Raji (cell line): ENCODE data around the gene FKBP2.

Source experiments
- POLR2A ChIP-seq: IDR thresholded peaks from 2 replicates; pipeline ENCODE4 v1.6.1; 2011; ENCODE audit warnings: low read depth, low read length, control low read depth; ENCODE audit not compliant: insufficient read depth

FKBP2 gene

GRCh38 chr11:64226507-64227051 is 14.3 kb upstream of the FKBP2 start:
- peak; percentile 67 for TF ChIP-seq POLR2A

GRCh38 chr11:64227405-64227956 is 13.4 kb upstream of the FKBP2 start:
- no peak for TF ChIP-seq POLR2A

- TF ChIP-seq POLR2A, result 0 out of 2 replicates have a peak, but pooled peaks have one; percentile 18
Observed at GRCh38 chr11:64229090-64229743, 11.7 kb upstream of the FKBP2 start.

- no peak for TF ChIP-seq POLR2A
Observed at GRCh38 chr11:64229744-64230170, 11.1 kb upstream of the FKBP2 start.

GRCh38 chr11:64230171-64230984 is 10.5 kb upstream of the FKBP2 start, which contains the start of gene DNAJC4:
Gene DNAJC4 (plus strand): TSS chr11:64230548. CDS start chr11:64230855, 307 bp downstream.
- TF ChIP-seq POLR2A, result peak; percentile 74

GRCh38 chr11:64230985-64231365 is 9.9 kb upstream of the FKBP2 start:
- no peak for TF ChIP-seq POLR2A

- TF ChIP-seq POLR2A, result no peak
Observed at GRCh38 chr11:64231546-64231945, 9.3 kb upstream of the FKBP2 start.

GRCh38 chr11:64232182-64232966 is 8.5 kb upstream of the FKBP2 start:
- peak; percentile 37; the same call in 1 of the 2 replicates for TF ChIP-seq POLR2A

- TF ChIP-seq POLR2A, result no peak
Observed at GRCh38 chr11:64232967-64233315, 8.0 kb upstream of the FKBP2 start.

DNA sequence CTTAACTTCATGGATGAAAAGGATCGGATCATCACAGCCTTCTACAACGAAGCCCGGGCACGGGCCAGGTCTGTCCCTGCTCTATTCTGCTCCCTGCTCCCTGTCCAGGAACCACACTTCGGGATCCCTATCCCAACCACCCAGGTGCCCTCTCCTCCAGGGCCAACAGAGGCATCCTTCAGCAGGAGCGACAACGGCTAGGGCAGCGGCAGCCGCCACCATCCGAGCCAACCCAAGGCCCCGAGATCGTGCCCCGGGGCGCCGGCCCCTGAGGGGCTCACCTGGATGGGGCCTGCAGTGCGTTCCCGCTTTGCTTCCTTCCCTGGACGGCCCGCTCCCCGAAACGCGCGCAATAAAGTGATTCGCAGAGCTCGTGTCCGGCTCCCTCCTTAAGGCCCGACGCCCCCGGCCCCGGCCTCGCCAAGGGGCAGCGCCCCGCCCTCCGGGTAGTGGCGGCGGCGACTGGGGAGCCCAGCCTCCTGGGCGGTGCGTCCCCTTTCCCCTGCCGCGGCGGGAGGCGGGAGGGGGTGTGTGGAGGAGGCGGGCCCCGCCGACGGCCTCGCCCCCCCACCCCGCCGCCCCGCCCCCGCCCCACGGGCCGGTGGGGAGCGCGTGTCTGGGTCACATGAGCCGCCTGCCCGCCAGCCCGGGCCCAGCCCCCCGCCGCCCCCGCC is 6.8 kb upstream of the FKBP2 start, which contains the start of gene VEGFB:
Gene VEGFB (plus strand): TSS at position 672 of the 674 bp plus-strand sequence. CDS start 250 bp downstream, outside the sequence.
- TF ChIP-seq POLR2A, result no peak; the same call in 1 of the 2 replicates

GRCh38 chr11:64234647-64235379 is 6.1 kb upstream of the FKBP2 start:
- TF ChIP-seq POLR2A, result peak; percentile 57

- no peak for TF ChIP-seq POLR2A
Observed at GRCh38 chr11:64235437-64236161, 5.3 kb upstream of the FKBP2 start.

- no peak for TF ChIP-seq POLR2A
Observed at GRCh38 chr11:64237484-64237951, 3.4 kb upstream of the FKBP2 start.
